ENCODE data around the gene FARS2.

DNA sequence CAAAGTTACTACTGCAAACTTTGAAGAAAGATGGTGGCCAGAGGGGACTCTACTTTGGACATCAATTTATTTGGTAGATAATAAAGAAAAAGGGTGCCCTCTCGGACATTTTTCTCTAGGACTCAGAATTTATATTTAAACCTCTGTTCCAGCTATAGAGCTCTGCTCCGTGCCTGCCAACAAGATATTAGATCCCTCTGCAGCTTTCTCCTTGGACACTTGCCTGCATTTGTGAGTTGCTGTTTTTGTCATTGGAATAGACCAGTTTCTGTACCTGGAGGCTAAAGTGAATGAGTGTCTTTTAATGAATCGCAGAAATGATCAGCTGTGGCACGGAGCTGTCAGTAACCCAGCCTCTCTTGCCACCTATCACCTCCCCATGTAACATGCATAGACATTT lies 491.9 kb downstream of the FARS2 start:
- TF ChIP-seq JUNB (CRISPR knock-in tag; conservative IDR thresholded peaks at IDR 0.05) (no peak), ZNF583 (CRISPR knock-in tag; IDR thresholded peaks at IDR 0.05) (no peak), POLR2A (conservative IDR thresholded peaks at IDR 0.05) (no peak), U2AF1 (optimal IDR thresholded peaks at IDR 0.05; ENCODE audit: low read depth, low read length) (no peak), HDAC1 (IDR thresholded peaks at IDR 0.05) (no peak), HCFC1 (IDR thresholded peaks at IDR 0.05; ENCODE audit: low read depth, low read length) (no peak), MAFK (IDR thresholded peaks at IDR 0.05; ENCODE audit: low read length) (no peak), NR2C2 (CRISPR knock-in tag; IDR thresholded peaks at IDR 0.05) (no peak), NR2C2 (tag; IDR thresholded peaks at IDR 0.05) (no peak), CEBPB (tag; IDR thresholded peaks at IDR 0.05) (no peak), CC2D1A (IDR thresholded peaks at IDR 0.05) (no peak), HNRNPLL (IDR thresholded peaks at IDR 0.05; ENCODE audit: low read depth, low read length, poor library complexity, severe bottlenecking) (no peak), ZNF274 (IDR thresholded peaks at IDR 0.05; ENCODE audit: borderline replicate concordance, low read depth, low read length) (no peak)
- TF ChIP-seq, protein P1, sequence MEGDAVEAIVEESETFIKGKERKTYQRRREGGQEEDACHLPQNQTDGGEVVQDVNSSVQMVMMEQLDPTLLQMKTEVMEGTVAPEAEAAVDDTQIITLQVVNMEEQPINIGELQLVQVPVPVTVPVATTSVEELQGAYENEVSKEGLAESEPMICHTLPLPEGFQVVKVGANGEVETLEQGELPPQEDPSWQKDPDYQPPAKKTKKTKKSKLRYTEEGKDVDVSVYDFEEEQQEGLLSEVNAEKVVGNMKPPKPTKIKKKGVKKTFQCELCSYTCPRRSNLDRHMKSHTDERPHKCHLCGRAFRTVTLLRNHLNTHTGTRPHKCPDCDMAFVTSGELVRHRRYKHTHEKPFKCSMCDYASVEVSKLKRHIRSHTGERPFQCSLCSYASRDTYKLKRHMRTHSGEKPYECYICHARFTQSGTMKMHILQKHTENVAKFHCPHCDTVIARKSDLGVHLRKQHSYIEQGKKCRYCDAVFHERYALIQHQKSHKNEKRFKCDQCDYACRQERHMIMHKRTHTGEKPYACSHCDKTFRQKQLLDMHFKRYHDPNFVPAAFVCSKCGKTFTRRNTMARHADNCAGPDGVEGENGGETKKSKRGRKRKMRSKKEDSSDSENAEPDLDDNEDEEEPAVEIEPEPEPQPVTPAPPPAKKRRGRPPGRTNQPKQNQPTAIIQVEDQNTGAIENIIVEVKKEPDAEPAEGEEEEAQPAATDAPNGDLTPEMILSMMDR (IDR thresholded peaks at IDR 0.05 in 2 of 3, conservative IDR thresholded peaks at IDR 0.05 in 1 of 3; ENCODE audit: insufficient read depth in 2 of 3, low read depth in 1 of 3, low read length in 3 of 3): no peak
- TF ChIP-seq, protein P2, sequence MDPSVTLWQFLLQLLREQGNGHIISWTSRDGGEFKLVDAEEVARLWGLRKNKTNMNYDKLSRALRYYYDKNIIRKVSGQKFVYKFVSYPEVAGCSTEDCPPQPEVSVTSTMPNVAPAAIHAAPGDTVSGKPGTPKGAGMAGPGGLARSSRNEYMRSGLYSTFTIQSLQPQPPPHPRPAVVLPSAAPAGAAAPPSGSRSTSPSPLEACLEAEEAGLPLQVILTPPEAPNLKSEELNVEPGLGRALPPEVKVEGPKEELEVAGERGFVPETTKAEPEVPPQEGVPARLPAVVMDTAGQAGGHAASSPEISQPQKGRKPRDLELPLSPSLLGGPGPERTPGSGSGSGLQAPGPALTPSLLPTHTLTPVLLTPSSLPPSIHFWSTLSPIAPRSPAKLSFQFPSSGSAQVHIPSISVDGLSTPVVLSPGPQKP (CRISPR knock-in tag; IDR thresholded peaks at IDR 0.05): no peak
